HS-5 (cell line): ENCODE results near the gene GRIP2.

Experiments used
- DNase-seq: peaks from one replicate; pipeline ENCODE4 v3.0.0-alpha.2; 2012; ENCODE audit warnings: low read depth

GRIP2 gene

GRCh38 chr3:14465425-14465824 is 74.7 kb downstream of the GRIP2 start:
- DNase-seq: no peak

- no peak for DNase-seq
Observed at GRCh38 chr3:14464521-14464920, 75.6 kb downstream of the GRIP2 start.

GRCh38 chr3:14464141-14464465 is 76.0 kb downstream of the GRIP2 start:
- DNase-seq: no peak

- DNase-seq: no peak
Observed at GRCh38 chr3:14463330-14464140, 76.6 kb downstream of the GRIP2 start.

GRCh38 chr3:14462738-14463137 is 77.4 kb downstream of the GRIP2 start:
- DNase-seq: no peak

GRCh38 chr3:14461748-14462324 is 78.3 kb downstream of the GRIP2 start:
- DNase-seq: no peak

- no peak for DNase-seq
Observed at GRCh38 chr3:14461006-14461747, 79.0 kb downstream of the GRIP2 start.

GRCh38 chr3:14460342-14461005 is 79.7 kb downstream of the GRIP2 start:
- DNase-seq: no peak

GRCh38 chr3:14459787-14460186 is 80.4 kb downstream of the GRIP2 start:
- DNase-seq: no peak

GRCh38 chr3:14459384-14459783 is 80.8 kb downstream of the GRIP2 start:
- no peak for DNase-seq

- DNase-seq: no peak
Observed at GRCh38 chr3:14458434-14459275, 81.5 kb downstream of the GRIP2 start.

- DNase-seq: no peak
Observed at GRCh38 chr3:14457999-14458398, 82.1 kb downstream of the GRIP2 start.

- no peak for DNase-seq
Observed at GRCh38 chr3:14457481-14457880, 82.7 kb downstream of the GRIP2 start.

- no peak for DNase-seq
Observed at GRCh38 chr3:14456794-14457193, 83.3 kb downstream of the GRIP2 start.

- no peak for DNase-seq
Observed at GRCh38 chr3:14455571-14456317, 84.4 kb downstream of the GRIP2 start.

- no peak for DNase-seq
Observed at GRCh38 chr3:14454639-14455310, 85.4 kb downstream of the GRIP2 start.

GRCh38 chr3:14453876-14454638 is 86.1 kb downstream of the GRIP2 start:
- no peak for DNase-seq

- DNase-seq: peak; percentile 67
Observed at GRCh38 chr3:14452740-14453710, 87.1 kb downstream of the GRIP2 start.
